GM12891 (cell line): Measurements from ENCODE around the gene SYPL2. TPM values are rescaled to one million over a fixed set of nuclear protein-coding genes. Genes with fewer than 3 reads are reported as not detected.

Experiments
- DNase-seq: peaks from one replicate; pipeline ENCODE4 v3.0.0; 2011; ENCODE audit warnings: low spot score; ENCODE audit not compliant: insufficient read length
- FAIRE-seq: peaks from 2 replicates; lab custom pipeline; 2011; peaks lifted over from hg19 to GRCh38; lab: Jason Lieb, UNC
- PAX5 ChIP-seq: IDR thresholded peaks from 2 replicates; pipeline ENCODE4 v1.6.1; 2011; ENCODE audit warnings: low read length, moderate library complexity, mild to moderate bottlenecking; ENCODE audit not compliant: insufficient read depth, severe bottlenecking
- POLR2A ChIP-seq: IDR thresholded peaks from 2 replicates; pipeline ENCODE4 v1.6.1; 2011; ENCODE audit warnings: low read depth, low read length, control low read depth
- POLR2AphosphoS5 ChIP-seq: IDR thresholded peaks from 2 replicates; pipeline ENCODE4 v1.6.1; 2011; ENCODE audit warnings: low read depth, low read length, control low read depth
- POU2F2 ChIP-seq: IDR thresholded peaks from 2 replicates; pipeline ENCODE4 v1.6.1; 2011; ENCODE audit warnings: low read depth, mild to moderate bottlenecking, control low read depth, low read length, moderate library complexity
- SPI1 ChIP-seq: IDR thresholded peaks from 2 replicates; pipeline ENCODE4 v1.6.1; 2011; ENCODE audit warnings: low read depth, low read length, control low read depth
- TAF1 ChIP-seq: IDR thresholded peaks from 2 replicates; pipeline ENCODE4 v1.6.1; 2011; ENCODE audit warnings: low read depth, low read length, control low read depth
- polyA plus RNA-seq: library from polyadenylated mRNA; unstranded; fragments of >200 nt; gene quantifications from one replicate; pipeline ENCODE4 v1.2.1, GENCODE V29; 2012; ENCODE audit warnings: low read depth, missing spikeins, inconsistent platforms; ENCODE audit not compliant: missing spikeins

Gene SYPL2
- 1.3 TPM for polyA plus RNA-seq

DNA sequence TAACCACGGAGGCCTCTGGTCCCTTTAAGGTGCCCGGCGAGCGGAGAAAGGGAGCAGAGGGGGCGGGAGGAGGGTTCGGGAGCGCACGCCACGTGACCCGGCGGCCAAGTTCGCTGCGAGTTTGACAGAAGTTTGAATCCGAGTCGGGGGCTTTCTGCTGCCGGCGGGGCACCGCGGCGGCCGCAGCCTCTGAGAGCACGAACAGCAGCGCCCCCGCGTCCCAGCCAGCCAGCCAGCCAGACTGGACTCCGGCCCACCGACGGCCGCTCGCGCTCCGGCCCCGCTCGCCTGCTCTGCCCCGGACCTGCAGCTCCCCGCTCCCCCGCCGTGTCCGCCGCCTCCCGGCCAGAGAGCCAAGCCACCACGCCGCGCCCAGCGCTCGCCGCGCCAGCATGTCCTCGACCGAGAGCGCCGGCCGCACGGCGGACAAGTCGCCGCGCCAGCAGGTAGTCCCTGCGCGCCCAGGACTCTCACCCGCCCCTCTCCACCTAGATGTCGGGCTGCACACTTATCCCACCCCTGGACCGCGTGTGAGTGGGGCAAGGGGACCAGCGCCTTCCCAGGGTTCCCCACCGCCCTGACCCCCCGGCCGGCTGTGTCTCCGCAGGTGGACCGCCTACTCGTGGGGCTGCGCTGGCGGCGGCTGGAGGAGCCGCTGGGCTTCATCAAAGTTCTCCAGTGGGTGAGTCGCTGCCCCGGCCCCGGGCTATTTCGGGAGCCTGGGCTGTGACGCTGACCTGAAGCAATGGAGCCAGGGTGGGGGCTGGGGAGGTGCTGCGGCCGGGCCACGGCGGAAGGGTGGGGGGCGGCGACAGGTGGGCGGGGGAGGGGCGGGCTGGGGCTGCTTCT is at the start of gene SYPL2:
SYPL2 (plus strand) TSS at position 95 of the 849 bp plus-strand sequence; CDS start at position 393, 298 bp downstream.
- no peak for DNase-seq
- no peak for TF ChIP-seq SPI1
- no peak for TF ChIP-seq POLR2A
- TF ChIP-seq POU2F2: no peak
- TF ChIP-seq POLR2AphosphoS5: no peak
- FAIRE-seq: no peak

DNA sequence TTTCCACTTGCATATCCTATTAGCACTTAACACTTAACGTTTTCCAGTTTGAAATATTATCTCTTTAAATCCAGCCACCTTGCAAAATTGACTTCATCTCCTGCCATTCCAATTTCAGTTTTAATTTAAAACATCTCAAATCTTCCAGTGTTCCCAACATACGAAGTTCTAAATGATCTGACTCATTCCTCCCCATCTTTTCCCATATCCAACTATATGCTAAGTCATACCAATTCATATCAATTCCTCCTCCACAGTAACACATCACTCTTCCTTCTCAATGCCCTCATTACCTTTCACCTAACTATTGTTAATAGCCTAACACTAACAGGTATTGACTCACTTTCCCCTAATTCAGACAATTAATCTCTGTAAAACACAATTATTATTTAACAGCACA is 42.8 kb upstream of the SYPL2 start:
- TF ChIP-seq TAF1: no peak
- TF ChIP-seq POLR2A: no peak
- TF ChIP-seq POLR2AphosphoS5: no peak
- TF ChIP-seq PAX5: no peak
- TF ChIP-seq SPI1: no peak
- no peak for TF ChIP-seq POU2F2
- FAIRE-seq: peak; percentile 13
- DNase-seq: no peak

DNA sequence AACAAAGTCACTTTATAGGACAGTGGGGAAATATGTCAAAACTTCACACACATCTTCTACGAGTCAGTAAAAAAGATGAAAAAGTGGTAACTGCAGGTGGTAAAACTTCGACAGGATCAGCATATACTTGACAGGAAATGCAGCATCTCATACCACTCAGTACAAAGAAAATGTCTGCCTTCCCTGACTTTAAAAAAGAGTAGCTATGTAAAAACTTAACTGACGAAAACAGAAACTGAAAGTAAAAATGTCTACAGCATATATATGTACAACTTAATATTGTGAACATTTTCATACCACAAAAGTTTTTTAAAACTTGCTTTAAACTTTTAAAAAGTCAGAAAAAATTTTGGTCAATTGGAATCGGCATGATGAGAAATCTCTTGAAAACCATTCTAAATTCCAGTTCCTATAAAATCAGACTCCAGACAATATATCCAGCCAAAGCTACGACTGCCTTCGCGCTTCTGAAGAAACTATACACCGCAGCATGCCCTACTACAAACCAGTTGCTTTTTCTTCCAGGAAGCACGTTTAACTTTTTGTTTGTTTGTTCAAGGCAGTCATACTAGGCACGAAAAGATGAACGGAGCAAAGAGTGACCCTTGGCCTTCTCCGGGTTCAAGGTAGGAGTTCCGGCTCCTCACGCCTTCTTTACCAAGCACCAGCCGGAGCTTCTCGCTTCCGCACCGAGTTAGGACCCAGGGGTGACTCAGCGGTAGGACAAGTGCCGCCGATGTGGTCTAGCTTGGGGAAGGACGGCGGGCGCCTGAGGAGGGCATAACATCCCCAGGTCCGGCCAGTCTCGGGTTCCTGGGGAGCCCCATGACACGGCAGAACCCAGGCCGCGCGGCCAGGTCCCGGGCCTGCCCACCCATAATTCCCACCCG is 40.7 kb upstream of the SYPL2 start:
- TF ChIP-seq POU2F2 (no peak), PAX5 (no peak), SPI1 (no peak), POLR2AphosphoS5 (no peak), TAF1 (no peak), POLR2A (no peak)
- FAIRE-seq (no peak), DNase-seq (peak; percentile 8)

DNA sequence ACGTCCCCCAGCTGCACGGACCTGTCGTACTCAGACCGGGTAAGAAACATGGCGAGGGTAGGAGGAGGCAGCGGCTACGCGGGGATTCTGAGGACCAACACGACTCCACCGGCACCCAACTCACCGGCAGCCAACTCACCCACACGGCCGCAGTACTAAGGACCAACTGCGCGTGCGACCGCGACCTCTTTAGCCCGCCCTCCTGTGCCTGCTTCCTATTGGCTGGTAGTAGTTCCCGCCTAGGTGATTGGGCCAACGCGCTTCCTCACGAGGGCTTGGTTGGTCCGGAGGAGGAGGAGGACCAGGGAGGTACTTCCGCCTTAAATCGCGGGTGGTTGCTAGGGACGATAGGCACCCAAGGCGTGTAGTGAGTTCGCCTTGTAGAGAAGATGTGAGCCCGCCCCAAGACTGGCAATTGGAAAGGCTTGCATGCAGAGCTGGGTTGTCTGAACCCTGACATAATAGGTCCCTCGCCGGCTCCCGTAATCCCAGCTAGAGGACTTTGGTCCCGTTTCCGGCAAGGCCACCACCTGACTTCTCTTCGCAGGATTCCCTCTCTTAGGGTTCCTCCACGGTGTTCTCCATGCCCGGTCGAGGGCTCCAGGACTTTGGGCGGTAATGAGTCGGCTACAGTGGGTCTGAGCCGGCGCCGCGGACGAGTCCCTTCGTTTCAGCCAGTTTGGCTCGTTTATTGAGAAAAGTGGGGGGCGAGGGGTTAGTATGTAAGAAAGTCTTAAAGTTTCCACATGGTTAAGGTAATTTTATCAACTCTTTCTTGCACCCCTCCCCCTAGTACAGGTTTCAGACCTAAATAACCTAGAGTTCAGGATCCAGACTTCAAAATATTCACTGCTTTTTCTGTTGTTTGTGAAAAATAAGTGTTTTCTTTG is 39.8 kb upstream of the SYPL2 start, which contains the start of gene PSMA5:
PSMA5 (minus strand) TSS at position 168 of the 890 bp plus-strand sequence; CDS start at position 50, 118 bp downstream.
- FAIRE-seq (peak; percentile 99), DNase-seq (peak; percentile 74)
- TF ChIP-seq POLR2AphosphoS5 (peak; percentile 97), POU2F2 (peak; percentile 88), TAF1 (peak; percentile 92), PAX5 (no peak), POLR2A (peak; percentile 98), SPI1 (0 out of 2 replicates have a peak, but pooled peaks have one; percentile 19)

DNA sequence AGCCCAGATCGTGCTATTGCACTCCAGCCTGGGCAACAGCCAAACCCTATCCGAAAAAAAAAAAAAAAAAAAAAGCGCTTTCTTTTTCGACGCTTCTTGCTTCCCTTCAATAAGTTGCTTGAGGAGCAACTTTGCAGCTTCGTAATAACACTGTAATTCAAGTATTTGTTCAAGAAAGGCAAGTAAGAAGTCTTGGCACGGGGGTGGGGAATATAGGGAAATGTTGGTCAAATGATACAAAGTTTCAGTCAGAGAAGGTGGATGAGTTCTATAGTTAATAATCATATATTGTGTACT is 39.2 kb upstream of the SYPL2 start:
- DNase-seq: no peak
- no peak for TF ChIP-seq PAX5
- no peak for TF ChIP-seq POLR2A
- no peak for TF ChIP-seq POU2F2
- no peak for TF ChIP-seq POLR2AphosphoS5
- no peak for TF ChIP-seq TAF1
- TF ChIP-seq SPI1: no peak
- no peak for FAIRE-seq

DNA sequence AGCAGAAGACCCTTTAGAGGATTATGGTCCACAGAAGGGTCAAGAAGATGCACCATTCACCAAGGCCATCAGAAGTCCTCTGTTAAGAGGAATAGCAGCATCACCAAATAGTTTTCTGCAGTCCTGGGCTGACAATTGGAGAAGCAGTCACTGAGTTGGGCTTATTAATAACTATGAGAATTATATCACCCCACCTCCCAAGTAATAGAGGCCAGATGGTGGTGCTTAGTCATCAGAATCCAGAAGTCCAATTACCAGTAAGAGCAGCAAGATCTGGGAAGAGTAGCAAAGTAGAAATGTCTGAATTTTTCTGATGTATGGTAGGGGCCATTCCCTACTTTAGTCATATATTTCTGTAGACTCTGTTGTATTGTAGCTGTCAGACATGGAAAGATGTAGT is 34.0 kb upstream of the SYPL2 start:
- DNase-seq: no peak
- TF ChIP-seq POU2F2 (no peak), SPI1 (no peak), TAF1 (no peak), POLR2AphosphoS5 (no peak), POLR2A (no peak), PAX5 (no peak)
- FAIRE-seq: no peak

DNA sequence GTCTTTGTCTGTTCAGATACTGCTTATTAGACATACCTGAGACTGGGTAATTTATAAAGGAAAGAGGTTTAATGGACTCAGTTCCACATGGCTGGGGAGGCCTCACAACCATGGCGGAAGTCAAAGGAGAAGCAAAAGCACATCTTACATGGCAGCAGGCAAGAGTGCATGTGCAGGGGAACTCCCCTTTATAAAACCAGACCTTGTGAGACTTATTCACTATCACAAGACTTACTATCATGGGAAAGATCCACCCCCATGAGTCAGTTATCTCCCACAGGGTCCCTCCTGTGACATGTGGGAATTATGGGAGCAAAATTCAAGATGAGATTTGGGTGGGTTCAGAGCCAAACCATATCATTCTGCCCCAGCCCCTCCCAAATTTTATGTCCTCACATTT is 33.0 kb upstream of the SYPL2 start:
- no peak for DNase-seq
- TF ChIP-seq PAX5 (no peak), SPI1 (no peak), POLR2A (no peak)
- no peak for FAIRE-seq

DNA sequence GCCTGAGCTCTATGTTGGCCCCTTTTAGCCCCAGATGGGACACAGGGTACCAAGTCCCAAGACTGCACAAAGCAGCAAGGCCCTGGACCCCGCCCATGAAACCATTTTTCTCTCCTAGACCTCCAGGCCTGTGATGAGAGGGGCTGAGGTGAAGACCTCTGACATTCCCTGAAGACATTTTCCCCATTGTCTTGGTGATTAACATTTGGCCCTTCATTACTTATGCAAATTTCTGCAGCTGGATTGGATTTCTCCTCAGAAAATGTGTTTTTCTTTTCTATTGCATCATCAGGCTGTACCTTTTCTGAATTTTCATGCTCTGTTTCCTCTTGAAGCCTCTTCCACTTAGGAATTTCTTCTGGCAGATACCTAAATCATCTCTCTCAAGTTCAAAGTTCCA is 31.9 kb upstream of the SYPL2 start:
- DNase-seq (no peak), FAIRE-seq (no peak)
- no peak for TF ChIP-seq POLR2A
- no peak for TF ChIP-seq POLR2AphosphoS5
- TF ChIP-seq PAX5: no peak
- no peak for TF ChIP-seq POU2F2
- no peak for TF ChIP-seq TAF1
- TF ChIP-seq SPI1: no peak

DNA sequence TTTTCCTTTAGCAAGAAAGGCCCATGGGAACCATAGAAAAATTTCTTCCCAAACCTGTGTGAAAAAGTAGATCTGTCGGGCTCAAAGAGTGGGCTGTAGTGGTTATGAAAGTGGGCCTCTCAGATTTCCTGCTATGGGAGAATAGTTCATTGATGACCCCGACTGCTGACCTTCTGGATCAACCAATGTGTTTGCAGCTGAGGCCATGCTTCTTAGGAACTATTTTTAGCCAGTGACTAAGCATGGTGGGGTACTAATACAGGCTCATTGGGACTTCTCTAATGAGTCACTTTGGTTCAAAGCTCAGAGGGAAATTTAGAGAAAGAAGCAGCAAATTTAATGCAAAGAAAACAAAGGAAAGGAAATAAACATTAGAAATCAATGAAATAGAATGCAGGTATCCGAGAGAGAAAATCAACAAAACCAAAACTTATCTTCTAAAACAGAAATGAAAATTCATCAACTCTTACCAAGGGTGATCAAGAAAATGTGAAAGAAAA is 27.5 kb upstream of the SYPL2 start:
- TF ChIP-seq POLR2AphosphoS5: no peak
- TF ChIP-seq SPI1: no peak
- no peak for TF ChIP-seq PAX5
- TF ChIP-seq TAF1: no peak
- no peak for TF ChIP-seq POLR2A
- TF ChIP-seq POU2F2: no peak
- FAIRE-seq (no peak), DNase-seq (no peak)
